ENCODE measurements around the gene GLCCI1.

Gene GLCCI1

DNA sequence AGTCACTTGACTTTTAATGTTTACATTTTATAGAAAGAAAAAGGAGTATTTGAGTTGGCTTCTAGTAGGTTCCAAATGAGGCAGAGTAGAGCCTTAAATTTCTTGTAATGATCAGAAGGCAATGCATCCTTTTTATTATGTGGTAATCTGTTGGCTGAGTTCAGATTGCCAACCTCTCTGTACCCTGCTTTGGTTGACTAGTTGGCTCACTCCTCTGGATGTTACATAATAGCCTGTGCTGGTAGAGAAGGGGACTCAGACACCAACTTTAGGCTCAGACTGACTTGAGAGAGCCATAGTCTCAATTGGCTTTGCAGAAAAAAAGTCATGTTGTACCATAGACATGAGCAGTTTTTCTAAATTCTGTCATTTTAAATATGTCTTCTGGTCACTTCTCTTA lies 46.8 kb upstream of the GLCCI1 start:
- H3K4me2 ChIP-seq (ENCODE audit: low read length) = no peak overlapping the region
- H3K9ac ChIP-seq (ENCODE audit: low read length) = no peak overlapping the region
- TF ChIP-seq EZH2phosphoT487 (IDR thresholded peaks at IDR 0.05; ENCODE audit: low read depth) = no peak
- TF ChIP-seq, protein P1, sequence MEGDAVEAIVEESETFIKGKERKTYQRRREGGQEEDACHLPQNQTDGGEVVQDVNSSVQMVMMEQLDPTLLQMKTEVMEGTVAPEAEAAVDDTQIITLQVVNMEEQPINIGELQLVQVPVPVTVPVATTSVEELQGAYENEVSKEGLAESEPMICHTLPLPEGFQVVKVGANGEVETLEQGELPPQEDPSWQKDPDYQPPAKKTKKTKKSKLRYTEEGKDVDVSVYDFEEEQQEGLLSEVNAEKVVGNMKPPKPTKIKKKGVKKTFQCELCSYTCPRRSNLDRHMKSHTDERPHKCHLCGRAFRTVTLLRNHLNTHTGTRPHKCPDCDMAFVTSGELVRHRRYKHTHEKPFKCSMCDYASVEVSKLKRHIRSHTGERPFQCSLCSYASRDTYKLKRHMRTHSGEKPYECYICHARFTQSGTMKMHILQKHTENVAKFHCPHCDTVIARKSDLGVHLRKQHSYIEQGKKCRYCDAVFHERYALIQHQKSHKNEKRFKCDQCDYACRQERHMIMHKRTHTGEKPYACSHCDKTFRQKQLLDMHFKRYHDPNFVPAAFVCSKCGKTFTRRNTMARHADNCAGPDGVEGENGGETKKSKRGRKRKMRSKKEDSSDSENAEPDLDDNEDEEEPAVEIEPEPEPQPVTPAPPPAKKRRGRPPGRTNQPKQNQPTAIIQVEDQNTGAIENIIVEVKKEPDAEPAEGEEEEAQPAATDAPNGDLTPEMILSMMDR (IDR thresholded peaks at IDR 0.05; ENCODE audit: low read depth, low read length) = no peak
- no peak overlapping the region for H3K27ac ChIP-seq (ENCODE audit: low read length)
- no peaks in the 10 kb centered on the region for H3K9me3 ChIP-seq (ENCODE audit: insufficient read depth, low read length)
- H3K79me2 ChIP-seq (ENCODE audit: low read length) = no peaks in the 10 kb centered on the region
- no peaks in the 10 kb centered on the region for H3K36me3 ChIP-seq (replicated peaks; ENCODE audit: low read depth, low read length)
- no peaks in the 10 kb centered on the region for H3K27me3 ChIP-seq (ENCODE audit: low read depth, low read length)
- no peak overlapping the region for H3K4me3 ChIP-seq (ENCODE audit: low read length)
- no peak overlapping the region for H2AFZ ChIP-seq (ENCODE audit: low read depth, low read length)
- peaks cover 40% of the 10 kb centered on the region for H3K4me1 ChIP-seq (ENCODE audit: low read length)
- no peaks in the 10 kb centered on the region for H4K20me1 ChIP-seq (ENCODE audit: insufficient read depth, low read length)

DNA sequence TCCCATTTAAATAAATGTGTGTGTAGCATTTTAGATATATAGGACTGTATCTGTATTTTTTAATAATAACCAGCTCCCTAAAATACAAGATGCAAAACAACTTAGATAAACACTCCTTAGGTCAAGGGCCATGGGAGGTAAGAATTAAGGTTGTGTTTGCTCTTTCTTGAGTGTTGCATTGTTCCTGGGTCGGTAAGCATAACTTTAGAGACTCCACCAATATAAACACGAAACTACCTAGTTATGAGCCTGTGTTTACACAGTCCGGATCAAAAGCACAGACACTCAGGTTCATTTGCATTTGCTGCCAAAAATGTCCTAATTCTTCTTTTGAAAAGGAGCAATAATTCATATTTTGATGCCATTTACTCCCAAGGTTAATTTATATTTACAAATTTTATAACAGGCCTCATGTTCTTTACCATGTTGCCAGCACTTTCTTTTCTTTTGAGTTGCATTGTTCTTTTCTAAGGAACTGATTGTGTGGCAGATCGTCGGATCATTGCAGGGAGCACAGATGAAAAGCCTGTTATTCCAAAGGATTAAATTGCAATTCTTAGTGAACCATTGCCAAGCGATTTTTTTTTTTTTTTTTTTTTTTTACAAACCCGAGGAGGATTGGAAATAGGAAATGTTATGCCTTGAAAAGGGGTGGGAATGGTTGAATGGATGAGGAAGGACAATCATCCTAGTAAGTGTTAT lies 45.8 kb upstream of the GLCCI1 start:
- Histone ChIP-seq H3K27me3 (ENCODE audit: low read depth, low read length) (no peaks in the 10 kb centered on the region), H3K4me2 (ENCODE audit: low read length) (no peak overlapping the region), H2AFZ (ENCODE audit: low read depth, low read length) (no peak overlapping the region), H3K27ac (ENCODE audit: low read length) (no peak overlapping the region), H3K4me1 (ENCODE audit: low read length) (peaks cover 41% of the 10 kb centered on the region), H3K9ac (ENCODE audit: low read length) (no peak overlapping the region), H3K9me3 (ENCODE audit: insufficient read depth, low read length) (no peaks in the 10 kb centered on the region), H3K4me3 (ENCODE audit: low read length) (no peak overlapping the region), H3K79me2 (ENCODE audit: low read length) (no peaks in the 10 kb centered on the region), H4K20me1 (ENCODE audit: insufficient read depth, low read length) (no peaks in the 10 kb centered on the region), H3K36me3 (replicated peaks; ENCODE audit: low read depth, low read length) (no peaks in the 10 kb centered on the region)
- TF ChIP-seq, protein P1 (IDR thresholded peaks at IDR 0.05; ENCODE audit: low read depth, low read length) = no peak
- no peak for TF ChIP-seq EZH2phosphoT487 (IDR thresholded peaks at IDR 0.05; ENCODE audit: low read depth)

DNA sequence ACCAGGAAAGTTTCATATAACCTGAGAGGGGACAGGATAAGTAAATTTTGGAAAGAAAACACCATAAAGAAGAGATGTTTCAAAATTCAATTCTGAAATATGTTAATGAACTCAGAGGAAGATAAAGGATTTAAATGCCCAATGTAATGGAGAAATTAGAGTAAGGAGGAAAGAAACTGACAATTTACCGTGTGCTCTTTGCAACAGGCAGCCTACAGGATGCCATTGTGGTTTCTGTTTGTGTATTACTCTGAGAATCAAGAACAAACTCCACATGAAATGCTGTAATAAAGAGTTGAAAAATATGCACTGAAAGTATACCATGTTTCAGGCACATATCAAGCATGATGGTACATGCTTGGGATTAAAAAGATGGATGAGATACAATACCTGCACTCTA lies 44.8 kb upstream of the GLCCI1 start:
- Histone ChIP-seq H3K4me2 (ENCODE audit: low read length) (no peak overlapping the region), H2AFZ (ENCODE audit: low read depth, low read length) (no peak overlapping the region), H3K4me3 (ENCODE audit: low read length) (no peak overlapping the region), H3K27ac (ENCODE audit: low read length) (no peak overlapping the region), H3K9ac (ENCODE audit: low read length) (no peak overlapping the region), H3K79me2 (ENCODE audit: low read length) (no peaks in the 10 kb centered on the region), H3K36me3 (replicated peaks; ENCODE audit: low read depth, low read length) (no peaks in the 10 kb centered on the region), H4K20me1 (ENCODE audit: insufficient read depth, low read length) (no peaks in the 10 kb centered on the region), H3K4me1 (ENCODE audit: low read length) (peaks cover 35% of the 10 kb centered on the region), H3K27me3 (ENCODE audit: low read depth, low read length) (no peaks in the 10 kb centered on the region), H3K9me3 (ENCODE audit: insufficient read depth, low read length) (no peaks in the 10 kb centered on the region)
- TF ChIP-seq EZH2phosphoT487 (IDR thresholded peaks at IDR 0.05; ENCODE audit: low read depth) = no peak
- TF ChIP-seq, protein P1 (IDR thresholded peaks at IDR 0.05; ENCODE audit: low read depth, low read length) = no peak

DNA sequence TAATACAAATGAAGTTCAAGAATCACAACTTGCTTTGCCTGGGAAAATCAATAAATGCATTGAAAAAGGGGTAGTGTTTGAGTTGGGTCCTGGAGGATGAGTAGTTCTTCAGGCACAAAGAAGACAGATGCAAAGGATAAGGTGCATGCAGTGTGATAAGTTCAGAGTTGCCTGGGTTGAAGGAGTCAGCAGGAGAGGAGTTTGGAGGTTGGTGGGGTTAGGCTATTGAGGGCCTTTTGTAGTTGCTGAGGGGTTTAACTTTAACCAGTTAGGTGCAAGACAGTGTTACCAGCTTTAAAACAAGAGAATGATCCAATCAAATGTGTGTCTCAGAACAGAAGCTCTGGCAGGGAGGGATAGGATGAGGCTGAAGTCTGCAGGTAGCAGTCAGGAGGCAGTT lies 44.3 kb upstream of the GLCCI1 start:
- no peak overlapping the region for H3K9ac ChIP-seq (ENCODE audit: low read length)
- no peaks in the 10 kb centered on the region for H3K27me3 ChIP-seq (ENCODE audit: low read depth, low read length)
- H3K4me3 ChIP-seq (ENCODE audit: low read length) = no peak overlapping the region
- peaks cover 30% of the 10 kb centered on the region for H3K4me1 ChIP-seq (ENCODE audit: low read length)
- no peaks in the 10 kb centered on the region for H3K9me3 ChIP-seq (ENCODE audit: insufficient read depth, low read length)
- H2AFZ ChIP-seq (ENCODE audit: low read depth, low read length) = no peak overlapping the region
- no peak overlapping the region for H3K4me2 ChIP-seq (ENCODE audit: low read length)
- no peak for TF ChIP-seq EZH2phosphoT487 (IDR thresholded peaks at IDR 0.05; ENCODE audit: low read depth)
- TF ChIP-seq, protein P1 (IDR thresholded peaks at IDR 0.05; ENCODE audit: low read depth, low read length) = no peak
- H4K20me1 ChIP-seq (ENCODE audit: insufficient read depth, low read length) = no peaks in the 10 kb centered on the region
- no peaks in the 10 kb centered on the region for H3K36me3 ChIP-seq (replicated peaks; ENCODE audit: low read depth, low read length)
- H3K79me2 ChIP-seq (ENCODE audit: low read length) = no peaks in the 10 kb centered on the region
- no peak overlapping the region for H3K27ac ChIP-seq (ENCODE audit: low read length)
